Nephron (organoid): Measurements from ENCODE around the gene SLC22A31.

Source experiments
- H3K27ac Mint-ChIP-seq, 3 experiments: 2 replicates each; pipeline ENCODE4 v1.8.0; 2020; ENCODE audit warnings: mixed read lengths in 3 of 3, mild to moderate bottlenecking in 2 of 3, moderate library complexity in 1 of 3
- H3K27me3 Mint-ChIP-seq: 2 replicates; pipeline ENCODE4 v1.8.0; 2021; ENCODE audit warnings: low read depth, mild to moderate bottlenecking, moderate library complexity, mixed read lengths
- H3K36me3 Mint-ChIP-seq: 2 replicates; pipeline ENCODE4 v1.8.0; 2020; ENCODE audit warnings: low read depth, mixed read lengths
- H3K4me1 Mint-ChIP-seq: 2 replicates; pipeline ENCODE4 v1.8.0; 2020; ENCODE audit warnings: mixed read lengths
- H3K4me3 Mint-ChIP-seq, 3 experiments: 2 replicates each; pipeline ENCODE4 v1.8.0; 2020; ENCODE audit warnings: mild to moderate bottlenecking in 3 of 3, mixed read lengths in 3 of 3, moderate library complexity in 2 of 3
- H3K9me3 Mint-ChIP-seq: 2 replicates; pipeline ENCODE4 v1.8.0; 2020; ENCODE audit warnings: mixed read lengths
- TF ChIP-seq, protein P1 (sequence below), 3 experiments: fragments of 200-600 bp; sonication (generic); IDR thresholded peaks; one replicate each; pipeline ENCODE4 v1.5.0; 2021; ENCODE audit warnings: antibody characterized with exemption in 3 of 3; ENCODE audit not compliant: unreplicated experiment in 3 of 3

SLC22A31 gene

DNA sequence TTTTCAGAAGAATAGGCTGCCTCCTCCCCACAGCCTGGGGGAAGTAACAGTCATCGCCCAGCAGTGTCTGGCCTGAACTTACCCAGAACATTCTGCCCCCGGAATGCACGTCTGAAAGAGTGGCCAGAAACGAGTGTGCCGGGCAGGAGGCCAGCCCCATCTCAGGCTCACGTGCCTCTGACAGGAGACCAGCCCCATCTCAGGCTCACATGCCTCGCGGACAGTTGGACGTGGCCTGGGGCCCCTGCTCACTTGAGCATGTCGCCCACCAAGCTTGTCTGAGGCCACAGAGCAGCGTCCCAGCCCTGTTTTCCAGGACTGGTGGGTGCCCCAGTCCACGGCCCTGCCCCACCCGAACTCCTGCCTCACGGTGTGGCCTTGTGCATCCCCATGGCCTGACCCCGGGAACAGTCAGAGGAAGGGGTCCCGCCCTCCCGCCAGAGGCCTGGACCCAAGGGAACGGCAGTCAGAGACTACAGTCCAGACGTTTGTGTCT is 45.1 kb downstream of the SLC22A31 start:
- H3K4me1 Mint-ChIP-seq: peaks cover 8% of the 10 kb centered on the region
- H3K27me3 Mint-ChIP-seq: no peaks in the 10 kb centered on the region
- peaks cover 18% of the 10 kb centered on the region for H3K36me3 Mint-ChIP-seq
- peak overlapping the region in 1 of 3 experiments; percentile 60 for H3K27ac Mint-ChIP-seq
- H3K9me3 Mint-ChIP-seq: no peaks in the 10 kb centered on the region
- no peak overlapping the region for H3K4me3 Mint-ChIP-seq
- TF ChIP-seq, protein P1, sequence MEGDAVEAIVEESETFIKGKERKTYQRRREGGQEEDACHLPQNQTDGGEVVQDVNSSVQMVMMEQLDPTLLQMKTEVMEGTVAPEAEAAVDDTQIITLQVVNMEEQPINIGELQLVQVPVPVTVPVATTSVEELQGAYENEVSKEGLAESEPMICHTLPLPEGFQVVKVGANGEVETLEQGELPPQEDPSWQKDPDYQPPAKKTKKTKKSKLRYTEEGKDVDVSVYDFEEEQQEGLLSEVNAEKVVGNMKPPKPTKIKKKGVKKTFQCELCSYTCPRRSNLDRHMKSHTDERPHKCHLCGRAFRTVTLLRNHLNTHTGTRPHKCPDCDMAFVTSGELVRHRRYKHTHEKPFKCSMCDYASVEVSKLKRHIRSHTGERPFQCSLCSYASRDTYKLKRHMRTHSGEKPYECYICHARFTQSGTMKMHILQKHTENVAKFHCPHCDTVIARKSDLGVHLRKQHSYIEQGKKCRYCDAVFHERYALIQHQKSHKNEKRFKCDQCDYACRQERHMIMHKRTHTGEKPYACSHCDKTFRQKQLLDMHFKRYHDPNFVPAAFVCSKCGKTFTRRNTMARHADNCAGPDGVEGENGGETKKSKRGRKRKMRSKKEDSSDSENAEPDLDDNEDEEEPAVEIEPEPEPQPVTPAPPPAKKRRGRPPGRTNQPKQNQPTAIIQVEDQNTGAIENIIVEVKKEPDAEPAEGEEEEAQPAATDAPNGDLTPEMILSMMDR (IDR thresholded peaks at IDR 0.05; ENCODE audit: unreplicated experiment in 3 of 3): no peak

GRCh38 chr16:89154390-89155183 is 45.8 kb downstream of the SLC22A31 start:
- H3K27me3 Mint-ChIP-seq: no peaks in the 10 kb centered on the region
- H3K4me3 Mint-ChIP-seq: no peak overlapping the region
- peaks cover 8% of the 10 kb centered on the region for H3K4me1 Mint-ChIP-seq
- H3K27ac Mint-ChIP-seq: no peak overlapping the region
- TF ChIP-seq, protein P1 (IDR thresholded peaks at IDR 0.05; ENCODE audit: unreplicated experiment in 3 of 3): no peak
- H3K9me3 Mint-ChIP-seq: no peaks in the 10 kb centered on the region
- peaks cover 24% of the 10 kb centered on the region for H3K36me3 Mint-ChIP-seq

DNA sequence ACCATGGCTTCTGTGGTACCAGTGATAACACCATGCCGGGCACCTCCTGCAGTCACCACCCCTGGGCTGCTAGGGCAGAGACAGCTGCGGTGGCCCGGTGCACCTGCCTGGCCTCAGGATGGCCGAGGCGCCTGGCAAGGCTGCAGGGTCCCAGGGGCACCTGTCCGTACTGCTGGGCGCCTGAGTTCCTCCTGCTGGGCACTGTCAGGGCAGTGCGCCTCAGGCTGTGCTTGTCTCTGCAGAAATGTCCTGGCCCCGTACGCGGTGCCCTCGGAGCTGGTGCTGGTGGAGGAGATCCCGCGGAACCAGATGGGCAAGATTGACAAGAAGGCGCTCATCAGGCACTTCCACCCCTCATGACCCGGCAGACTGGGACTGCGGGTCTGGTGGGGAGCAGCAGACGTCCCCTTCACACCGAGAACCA is 46.5 kb downstream of the SLC22A31 start:
- H3K36me3 Mint-ChIP-seq: peaks cover 31% of the 10 kb centered on the region
- H3K27me3 Mint-ChIP-seq: no peaks in the 10 kb centered on the region
- H3K4me1 Mint-ChIP-seq: peaks cover 8% of the 10 kb centered on the region
- H3K27ac Mint-ChIP-seq: no peak overlapping the region
- H3K4me3 Mint-ChIP-seq: no peak overlapping the region
- TF ChIP-seq, protein P1 (IDR thresholded peaks at IDR 0.05; ENCODE audit: unreplicated experiment in 3 of 3): no peak
- peaks cover 3% of the 10 kb centered on the region for H3K9me3 Mint-ChIP-seq

DNA sequence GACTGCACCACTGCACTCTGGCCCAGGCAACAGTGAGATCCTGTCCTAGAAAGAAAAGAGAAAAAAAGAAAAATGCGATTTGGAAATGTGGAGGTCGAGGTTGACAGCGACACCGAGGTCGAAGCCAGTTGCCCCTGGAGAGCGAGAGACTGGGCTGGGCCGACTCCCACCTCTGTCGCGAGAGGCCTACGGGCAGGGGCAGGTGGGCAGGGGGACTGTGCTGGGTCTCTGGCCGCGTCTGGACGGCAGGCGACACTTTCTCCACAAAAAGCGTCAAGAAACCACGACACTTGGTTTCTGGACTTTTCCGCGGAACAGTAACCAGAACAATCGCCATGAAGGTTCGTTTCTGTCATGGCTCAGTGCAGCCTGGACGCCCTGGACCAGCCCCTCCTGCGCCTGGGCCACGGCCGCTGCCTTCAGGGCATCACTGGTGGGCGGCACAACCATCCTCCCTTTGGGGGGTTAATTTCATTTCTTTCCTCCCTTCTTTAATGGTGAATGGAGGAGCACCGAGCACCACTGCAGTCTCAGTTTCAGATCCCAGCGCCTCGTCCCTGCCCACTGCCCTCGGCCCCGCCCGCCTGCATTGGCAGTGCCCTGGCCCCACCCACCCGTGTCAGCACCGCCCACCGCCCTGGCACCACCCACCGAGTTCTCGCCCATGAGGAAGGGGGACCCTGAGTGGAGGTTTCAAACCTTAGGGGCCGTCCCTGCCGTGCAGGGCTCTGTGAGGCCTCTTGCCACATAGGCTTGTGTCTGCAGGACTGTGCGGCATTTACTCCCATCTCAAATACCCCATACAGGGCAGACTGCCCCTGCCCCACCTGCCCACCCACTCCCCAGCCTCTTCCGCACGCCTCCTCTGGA is 47.3 kb downstream of the SLC22A31 start:
- peaks cover 39% of the 10 kb centered on the region for H3K36me3 Mint-ChIP-seq
- peaks cover 8% of the 10 kb centered on the region for H3K4me1 Mint-ChIP-seq
- TF ChIP-seq, protein P1 (IDR thresholded peaks at IDR 0.05; ENCODE audit: unreplicated experiment in 3 of 3): no peak
- no peak overlapping the region for H3K27ac Mint-ChIP-seq
- H3K9me3 Mint-ChIP-seq: peaks cover 4% of the 10 kb centered on the region
- H3K4me3 Mint-ChIP-seq: no peak overlapping the region
- no peaks in the 10 kb centered on the region for H3K27me3 Mint-ChIP-seq

DNA sequence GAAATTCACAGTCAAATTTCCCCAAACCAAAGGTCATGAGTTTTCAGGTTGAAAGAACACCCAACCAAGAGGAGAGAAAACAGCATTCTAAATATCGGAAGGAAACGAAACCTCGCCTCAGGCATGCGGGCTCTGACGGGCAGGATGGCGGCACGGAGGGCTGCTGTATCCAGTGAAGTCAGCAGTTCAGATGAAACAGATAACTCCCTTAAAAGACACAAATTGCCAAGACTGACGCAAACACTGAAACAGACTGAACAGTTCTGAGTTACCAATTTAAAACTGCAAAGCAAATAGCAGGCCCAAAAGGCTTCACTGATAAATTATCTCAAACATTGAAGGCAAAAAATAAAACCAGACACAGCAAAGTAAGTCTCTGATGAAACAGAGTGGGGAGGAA is 49.4 kb downstream of the SLC22A31 start:
- H3K4me1 Mint-ChIP-seq: peaks cover 8% of the 10 kb centered on the region
- H3K4me3 Mint-ChIP-seq: no peak overlapping the region
- H3K36me3 Mint-ChIP-seq: peaks cover 52% of the 10 kb centered on the region
- TF ChIP-seq, protein P1 (IDR thresholded peaks at IDR 0.05; ENCODE audit: unreplicated experiment in 3 of 3): no peak
- H3K27ac Mint-ChIP-seq: no peak overlapping the region
- peaks cover 6% of the 10 kb centered on the region for H3K9me3 Mint-ChIP-seq
- no peaks in the 10 kb centered on the region for H3K27me3 Mint-ChIP-seq
